K562 (cell line): ENCODE measurements around the gene ORMDL3. TPM values are rescaled to one million over a fixed set of nuclear protein-coding genes. Genes with fewer than 3 reads are reported as not detected.

Source experiments
- ATAC-seq: fragments of 200-7000 bp; cut with Tn5 transposase; 3 replicates; pipeline ENCODE4 v1.9.1; 2020; ENCODE audit warnings: moderate library complexity
- BruUV-seq: library from RNA; stranded (reverse); fragments of 400-500 nt; replicated peaks from 2 replicates; lab custom pipeline; 2021; lab: Mats Ljungman, UMichigan
- CTCF ChIA-PET: fragments of 300-600 bp; formaldehyde crosslinking; extraction: SDS; loops from one replicate; lab custom pipeline; 2021; ENCODE audit warnings: low intra/inter-chr PET ratio; lab: Yijun Ruan, JAX
- POLR2A ChIA-PET: fragments of 300-600, 350-650 bp; sonication (Branson Sonifier 250); formaldehyde crosslinking; extraction: SDS; loops from one replicate; lab custom pipeline; 2021; ENCODE audit warnings: antibody characterized with exemption, inconsistent platforms; lab: Yijun Ruan, JAX
- DNase-seq, 4 experiments: peaks; one replicate each; pipeline versions ENCODE4 v3.0.0 to v3.0.0-alpha.2; 2011 to 2018; ENCODE audit warnings: low spot score in 3 of 4, mixed read lengths in 3 of 4; ENCODE audit errors: extremely low read depth in 1 of 4
- FAIRE-seq: peaks from 2 replicates; lab custom pipeline; 2011; peaks lifted over from hg19 to GRCh38; lab: Jason Lieb, UNC
- H2AFZ ChIP-seq: 2 replicates; pipeline ENCODE4 v1.6.0; 2011; ENCODE audit warnings: low read depth, low read length, control low read depth, inconsistent platforms
- H3K27ac ChIP-seq: fragments of 200-600 bp; 3 replicates; pipeline ENCODE4 v1.8.0; 2011; ENCODE audit warnings: low read depth, mild to moderate bottlenecking, control low read depth, inconsistent platforms, low read length, moderate library complexity, mixed read lengths; ENCODE audit errors: extremely low read depth
- H3K27me3 ChIP-seq, 2 experiments: fragments of 300-600 bp in 1 of 2; 2 replicates in 1 of 2; 3 replicates in 1 of 2; pipeline versions ENCODE4 v1.6.0 to v1.8.0; 2011; ENCODE audit warnings: inconsistent platforms in 2 of 2, low read length in 2 of 2, mild to moderate bottlenecking in 1 of 2, mixed read lengths in 1 of 2, moderate library complexity in 1 of 2; ENCODE audit not compliant: control insufficient read depth in 2 of 2, insufficient read depth in 2 of 2
- H3K36me3 ChIP-seq: fragments of 300-600 bp; 3 replicates; pipeline ENCODE4 v1.8.0; 2011; ENCODE audit warnings: mild to moderate bottlenecking, low read length, inconsistent platforms; ENCODE audit not compliant: control insufficient read depth, insufficient read depth
- H3K4me1 ChIP-seq, 2 experiments: fragments of 200-600 bp in 1 of 2; replicated peaks in 1 of 2; 2 replicates in 1 of 2; 3 replicates in 1 of 2; pipeline versions ENCODE4 v1.5.1 to v1.8.0; 2011; ENCODE audit warnings: inconsistent platforms in 2 of 2, low read length in 2 of 2, mild to moderate bottlenecking in 1 of 2, mixed read lengths in 1 of 2, moderate library complexity in 1 of 2; ENCODE audit not compliant: control insufficient read depth in 2 of 2, insufficient read depth in 2 of 2
- H3K4me2 ChIP-seq: 2 replicates; pipeline ENCODE4 v1.6.1; 2011; ENCODE audit warnings: low read length, control low read depth, inconsistent platforms, mixed read lengths; ENCODE audit not compliant: insufficient read depth
- H3K4me3 ChIP-seq: fragments of 200-600 bp; sonication (generic), shearing (Covaris generic); 2 replicates; pipeline ENCODE4 v1.5.1; 2016; ENCODE audit warnings: control low read depth, inconsistent platforms
- H3K79me2 ChIP-seq: fragments of 200-600 bp; 3 replicates; pipeline ENCODE4 v1.8.0; 2011; ENCODE audit warnings: low read length, inconsistent platforms; ENCODE audit not compliant: control insufficient read depth, insufficient read depth
- H3K9ac ChIP-seq, 2 experiments: 2 replicates each; pipeline versions ENCODE4 v1.6.0 to v1.6.1; 2011; ENCODE audit warnings: low read depth in 2 of 2, low read length in 2 of 2, control low read depth in 1 of 2, inconsistent platforms in 1 of 2, mild to moderate bottlenecking in 1 of 2, mixed read lengths in 1 of 2; ENCODE audit not compliant: insufficient read depth in 1 of 2
- H3K9me1 ChIP-seq: one replicate; pipeline ENCODE4 v1.6.0; 2011; ENCODE audit warnings: inconsistent platforms, mild to moderate bottlenecking, low read length, moderate library complexity; ENCODE audit not compliant: control insufficient read depth, insufficient read depth
- H3K9me3 ChIP-seq: replicated peaks from 2 replicates; pipeline ENCODE4 v1.5.1; 2011; ENCODE audit warnings: low read depth, low read length, inconsistent platforms; ENCODE audit not compliant: control insufficient read depth, insufficient read depth
- H4K20me1 ChIP-seq: replicated peaks from 2 replicates; pipeline ENCODE4 v1.6.1; 2011; ENCODE audit warnings: low read length, inconsistent platforms, mixed read lengths; ENCODE audit not compliant: control insufficient read depth, insufficient read depth
- GATA2 ChIP-seq: sonication (generic); formaldehyde crosslinking; IDR thresholded peaks from 2 replicates; pipeline ENCODE4 v1.4.0; 2020; ENCODE audit warnings: mild to moderate bottlenecking, missing genetic modification reagents
- HEY1 ChIP-seq: fragments of 250-450 bp; sonication (Bioruptor Pico); IDR thresholded peaks from 2 replicates; pipeline ENCODE4 v1.5.0; 2020; ENCODE audit warnings: mild to moderate bottlenecking, moderate library complexity, borderline replicate concordance
- JUN ChIP-seq, 2 experiments: sonication (generic) in 1 of 2; formaldehyde crosslinking in 1 of 2; IDR thresholded peaks; 2 replicates each; pipeline versions ENCODE4 v1.6.1 to v1.8.0; 2012 to 2022; ENCODE audit warnings: borderline replicate concordance in 2 of 2, mild to moderate bottlenecking in 2 of 2, improper control_type of control experiment in 1 of 2, low read depth in 1 of 2, low read length in 1 of 2, missing genetic modification reagents in 1 of 2
- KDM2B ChIP-seq: fragments of 250-450 bp; sonication (Bioruptor Pico); IDR thresholded peaks from 2 replicates; pipeline ENCODE4 v1.8.0; 2021; ENCODE audit warnings: mild to moderate bottlenecking, moderate library complexity
- MNT ChIP-seq, 2 experiments: fragments of 450-650 bp; conservative IDR thresholded peaks; 2 replicates each; pipeline ENCODE4 v1.6.1; 2017; ENCODE audit warnings: mild to moderate bottlenecking in 2 of 2, moderate library complexity in 2 of 2
- MXI1 ChIP-seq: IDR thresholded peaks from 2 replicates; pipeline ENCODE4 v1.6.1; 2011; ENCODE audit warnings: low read depth, mild to moderate bottlenecking, improper control_type of control experiment, low read length
- NELFE ChIP-seq: IDR thresholded peaks from 2 replicates; pipeline ENCODE4 v1.6.1; 2011; ENCODE audit warnings: mild to moderate bottlenecking; ENCODE audit not compliant: insufficient read depth, insufficient read length
- PHF21A ChIP-seq: fragments of 450-650 bp; IDR thresholded peaks from 2 replicates; pipeline ENCODE4 v1.6.1; 2017; ENCODE audit warnings: low read depth, borderline replicate concordance
- RBM14 ChIP-seq: fragments of 200-400 bp; formaldehyde crosslinking; IDR thresholded peaks from 2 replicates; pipeline ENCODE4 v1.6.1; 2018; ENCODE audit warnings: low read depth, mild to moderate bottlenecking, low read length, moderate library complexity, borderline replicate concordance; ENCODE audit not compliant: insufficient read depth
- SMARCC2 ChIP-seq: fragments of 450-650 bp; IDR thresholded peaks from 2 replicates; pipeline ENCODE4 v1.6.1; 2017; ENCODE audit warnings: antibody characterized with exemption, moderate library complexity, mild to moderate bottlenecking, low read depth
- SUPT5H ChIP-seq: fragments of 450-650 bp; IDR thresholded peaks from 2 replicates; pipeline ENCODE4 v1.6.1; 2016
- XRCC4 ChIP-seq: IDR thresholded peaks from one replicate; pipeline ENCODE4 v1.6.1; 2011; ENCODE audit not compliant: insufficient read depth, insufficient read length; ENCODE audit errors: extremely low read depth
- ZFX ChIP-seq: sonication (generic); formaldehyde crosslinking; IDR thresholded peaks from 2 replicates; pipeline ENCODE4 v1.8.0; 2022; ENCODE audit warnings: mild to moderate bottlenecking, missing genetic modification reagents, moderate library complexity
- ZNF212 ChIP-seq: fragments of 450-650 bp; formaldehyde crosslinking; IDR thresholded peaks from 2 replicates; pipeline ENCODE4 v1.4.0; 2020; ENCODE audit warnings: mild to moderate bottlenecking
- ZNF780A ChIP-seq: fragments of 250-450 bp; sonication (Bioruptor Pico); IDR thresholded peaks from 2 replicates; pipeline ENCODE4 v1.5.0; 2021; ENCODE audit warnings: mild to moderate bottlenecking
- WGBS: fragments of 100-300 bp; shearing (Covaris generic); methylation state at CpG from one replicate; pipeline ENCODE4 v1.1.6; 2016; ENCODE audit warnings: low coverage, mixed read lengths; ENCODE audit not compliant: insufficient coverage; ENCODE audit errors: missing lambda C conversion rate; 5-methylcytosine and 5-hydroxymethylcytosine counted together
- in situ Hi-C: fragments of 300-500 bp; cut with MboI; formaldehyde crosslinking; loops from 4 replicates; pipeline ENCODE4 v1.15.0; 2018; ENCODE audit warnings: inconsistent platforms, mixed read lengths
- intact Hi-C: fragments of 100-400 bp; cut with micrococcal nuclease; formaldehyde crosslinking; loops from 2 replicates; pipeline ENCODE4 v1.14.2; 2022
- polyA plus RNA-seq, 8 experiments: library from polyadenylated mRNA; depleted of rRNA in 4 of 8; stranded (reverse) in 5 of 8; unstranded in 3 of 8; fragments of >200 nt; fragmentation: Nextera tagmentation in 2 of 8; fragmentation: Illumina TruSeq in 1 of 8; extraction: Ambion mirVana in 2 of 8; extraction: Trizol in 1 of 8; gene quantifications; 2 replicates each; pipeline versions ENCODE4 v1.2.1 to v1.2.3, GENCODE V29; 2011 to 2014; ENCODE audit warnings: inconsistent platforms in 1 of 8, missing spikeins in 1 of 8
- total RNA-seq, 7 experiments: library from RNA; depleted of rRNA in 6 of 7; stranded (reverse); fragments of >200 nt in 6 of 7; fragmentation: Illumina TruSeq in 2 of 7; extraction: Trizol in 2 of 7; gene quantifications; 2 replicates each; pipeline versions ENCODE4 v1.2.1 to v1.2.3, GENCODE V29; 2011 to 2021; ENCODE audit warnings: low replicate concordance in 1 of 7

ORMDL3 gene
- total and polyA plus RNA-seq, 9 of the 15 experiments (the other 6 are each of a cell fraction or from before 2014, with no cell fraction given): 2.7 to 57.4 (median 27.1) TPM

GRCh38 chr17:39975801-39976200, 48.4 kb upstream of the ORMDL3 start:
- ChIA-PET POLR2A (interaction anchor here (0.8 to 2.7 kb wide), 4 partner anchors 9 to 18 kb away, joined by 3 to 10 read pairs (median 6); no protein-coding TSS in a partner anchor), CTCF (interaction anchor here (0.7 kb wide), 1 partner anchor 245 kb away, joined by 5 read pairs; no protein-coding TSS in a partner anchor)
- Histone ChIP-seq H3K79me2 (peaks cover 2% of the 10 kb centered on the region), H3K4me1 (peaks cover 10 to 27% of the 10 kb centered on the region in 2 experiments), H3K4me2 (no peak overlapping the region), H3K9me3 (no peaks in the 10 kb centered on the region), H3K27ac (no peak overlapping the region), H3K9ac (no peak overlapping the region), H3K9me1 (no peaks in the 10 kb centered on the region), H3K4me3 (no peak overlapping the region), H3K36me3 (no peaks in the 10 kb centered on the region; the same call in 2 of the 3 replicates), H3K27me3 (no peaks in the 10 kb centered on the region), H4K20me1 (0 out of 2 replicates have a peak, but pooled peaks cover under 1% of the 10 kb centered on the region), H2AFZ (no peak overlapping the region)
- ATAC-seq (no peak), FAIRE-seq (no peak), DNase-seq (no peak)
- intact Hi-C loops: no loop called here
- WGBS: 37% methylated on average over 4 of the region's 4 CpGs
- TF ChIP-seq RBM14: no peak
- no peak for TF ChIP-seq NELFE
- TF ChIP-seq JUN (IDR thresholded peaks at IDR 0.05; ENCODE audit: borderline replicate concordance, low read depth, low read length): no peak
- TF ChIP-seq JUN (CRISPR knock-in tag; IDR thresholded peaks at IDR 0.05; ENCODE audit: borderline replicate concordance): no peak
- TF ChIP-seq XRCC4: no peak
- TF ChIP-seq GATA2: no peak
- no peak for TF ChIP-seq KDM2B (CRISPR knock-in tag)
- no peak for TF ChIP-seq ZNF780A (CRISPR knock-in tag)
- TF ChIP-seq MXI1: no peak
- no peak for TF ChIP-seq SUPT5H
- no peak for TF ChIP-seq PHF21A
- TF ChIP-seq MNT (conservative IDR thresholded peaks at IDR 0.05): no peak
- no peak for TF ChIP-seq ZNF212 (CRISPR knock-in tag)
- no peak for TF ChIP-seq ZFX
- no peak for TF ChIP-seq HEY1 (CRISPR knock-in tag)
- TF ChIP-seq SMARCC2: no peak
- no TSS peak for BruUV-seq
- in situ Hi-C loops: no loop called here
